Mucosa of rectum (tissue), 2 donors: ENCODE results near the gene SH3PXD2B.

Experiments
- H3K27ac ChIP-seq, 2 donors: one replicate each; pipeline ENCODE4 v1.7.0; 2013; ENCODE audit warnings: inconsistent platforms in 2 of 2, low read depth in 2 of 2, low read length in 2 of 2
- H3K27me3 ChIP-seq, 2 donors: one replicate each; pipeline ENCODE4 v1.7.0; 2013; ENCODE audit warnings: low read length in 2 of 2; ENCODE audit not compliant: control insufficient read depth in 2 of 2, insufficient read depth in 2 of 2
- H3K36me3 ChIP-seq, 2 donors: one replicate each; pipeline ENCODE4 v1.7.0; 2013; ENCODE audit warnings: low read length in 2 of 2; ENCODE audit not compliant: control insufficient read depth in 2 of 2, insufficient read depth in 2 of 2
- H3K4me1 ChIP-seq, 2 donors: one replicate each; pipeline ENCODE4 v1.7.0; 2013; ENCODE audit warnings: low read length in 2 of 2, mild to moderate bottlenecking in 1 of 2; ENCODE audit not compliant: control insufficient read depth in 2 of 2, insufficient read depth in 2 of 2
- H3K4me3 ChIP-seq, 2 donors: one replicate each; pipeline ENCODE4 v1.7.0; 2013; ENCODE audit warnings: low read length in 2 of 2
- H3K9ac ChIP-seq, 2 donors: one replicate each; pipeline ENCODE4 v1.7.0; 2013; ENCODE audit warnings: low read length in 2 of 2, low read depth in 1 of 2, mild to moderate bottlenecking in 1 of 2
- H3K9me3 ChIP-seq, 2 donors: one replicate each; pipeline ENCODE4 v1.7.0; 2013; ENCODE audit warnings: low read length in 2 of 2; ENCODE audit not compliant: control insufficient read depth in 2 of 2
- donor health status: healthy.
- donor health status: Normal muscosa, but diverticular disease.

The SH3PXD2B gene

DNA sequence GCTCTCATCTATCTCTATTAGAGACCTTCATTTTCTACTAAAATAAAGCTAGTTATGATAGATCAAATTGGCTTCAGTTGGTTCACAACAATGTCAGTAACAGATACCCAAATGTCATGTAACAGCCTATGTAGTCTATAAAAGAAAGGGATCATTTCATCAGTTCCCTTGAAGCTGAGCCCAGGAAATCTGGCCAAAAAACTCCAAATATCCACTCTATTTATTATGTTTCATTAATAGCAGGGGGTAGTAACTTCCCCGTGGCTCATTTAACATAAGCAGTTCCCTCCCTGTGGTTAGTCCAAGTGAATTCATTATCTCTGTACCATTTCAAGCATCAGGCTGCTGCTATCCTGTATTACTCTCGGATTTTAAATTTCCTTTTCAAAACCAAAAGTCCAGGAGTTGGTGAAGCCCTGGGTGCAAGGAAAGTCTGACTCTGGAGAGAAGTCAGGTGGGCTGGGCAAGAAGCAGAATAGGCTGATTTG is 66.0 kb downstream of the SH3PXD2B start:
- no peak overlapping the region for H3K4me3 ChIP-seq
- H3K36me3 ChIP-seq, result no peaks in the 10 kb centered on the region
- H3K4me1 ChIP-seq, result peaks cover 2 to 3% of the 10 kb centered on the region in 2 donors
- H3K27me3 ChIP-seq, result no peaks in the 10 kb centered on the region
- no peak overlapping the region for H3K27ac ChIP-seq
- no peaks in the 10 kb centered on the region for H3K9me3 ChIP-seq
- no peak overlapping the region for H3K9ac ChIP-seq

DNA sequence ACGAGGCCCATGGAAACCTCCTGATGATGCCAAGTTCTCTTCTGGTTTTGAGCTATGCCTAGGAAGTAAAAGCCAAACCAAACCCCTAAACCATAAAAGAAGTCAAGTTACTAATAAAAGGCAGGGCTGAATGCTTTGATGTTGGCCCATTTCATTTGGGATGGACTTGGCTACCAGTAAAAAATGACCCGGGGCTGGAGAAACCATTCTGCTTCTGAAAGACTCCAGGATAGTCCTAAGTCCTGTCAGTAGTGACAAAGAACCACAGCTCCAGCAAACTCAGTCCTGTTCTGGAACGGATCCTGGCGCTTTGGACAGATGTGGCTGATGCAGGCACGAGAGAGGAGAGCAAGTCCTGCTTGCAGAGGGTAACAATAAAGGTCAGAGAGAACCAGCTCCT is 68.6 kb downstream of the SH3PXD2B start:
- Histone ChIP-seq H3K4me3 (no peak overlapping the region), H3K27ac (no peak overlapping the region), H3K9ac (no peak overlapping the region), H3K36me3 (no peaks in the 10 kb centered on the region), H3K4me1 (peaks cover 2 to 7% of the 10 kb centered on the region in 2 donors), H3K27me3 (no peaks in the 10 kb centered on the region), H3K9me3 (no peaks in the 10 kb centered on the region)

DNA sequence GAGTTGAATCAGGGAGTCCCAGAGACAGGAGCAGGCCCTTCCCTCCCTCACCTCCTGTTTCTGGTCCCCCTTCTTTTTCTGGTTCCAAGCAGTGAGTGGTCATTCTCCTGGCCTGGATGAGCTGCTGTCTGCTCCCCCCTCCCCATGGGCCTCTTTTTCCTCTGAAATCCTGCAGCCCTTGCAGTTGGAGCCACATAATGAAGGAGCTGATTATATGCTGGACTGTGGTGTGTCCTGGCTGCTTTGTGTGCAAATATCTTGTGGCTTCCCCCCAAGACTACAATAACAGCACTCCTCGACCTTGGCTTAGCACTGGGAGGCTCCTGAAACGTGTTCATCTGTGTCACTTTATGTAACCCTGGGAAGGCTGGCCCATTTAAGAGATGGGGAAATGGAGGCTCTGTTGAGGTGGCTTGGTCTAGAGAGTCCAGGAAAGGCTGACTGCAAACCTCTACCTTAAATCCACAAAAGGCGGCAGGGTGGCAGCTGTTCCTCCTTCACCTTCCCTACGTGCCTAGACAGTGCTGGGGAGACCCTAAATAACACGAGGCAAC is 69.2 kb downstream of the SH3PXD2B start:
- H3K27ac ChIP-seq, result no peak overlapping the region
- no peaks in the 10 kb centered on the region for H3K36me3 ChIP-seq

DNA sequence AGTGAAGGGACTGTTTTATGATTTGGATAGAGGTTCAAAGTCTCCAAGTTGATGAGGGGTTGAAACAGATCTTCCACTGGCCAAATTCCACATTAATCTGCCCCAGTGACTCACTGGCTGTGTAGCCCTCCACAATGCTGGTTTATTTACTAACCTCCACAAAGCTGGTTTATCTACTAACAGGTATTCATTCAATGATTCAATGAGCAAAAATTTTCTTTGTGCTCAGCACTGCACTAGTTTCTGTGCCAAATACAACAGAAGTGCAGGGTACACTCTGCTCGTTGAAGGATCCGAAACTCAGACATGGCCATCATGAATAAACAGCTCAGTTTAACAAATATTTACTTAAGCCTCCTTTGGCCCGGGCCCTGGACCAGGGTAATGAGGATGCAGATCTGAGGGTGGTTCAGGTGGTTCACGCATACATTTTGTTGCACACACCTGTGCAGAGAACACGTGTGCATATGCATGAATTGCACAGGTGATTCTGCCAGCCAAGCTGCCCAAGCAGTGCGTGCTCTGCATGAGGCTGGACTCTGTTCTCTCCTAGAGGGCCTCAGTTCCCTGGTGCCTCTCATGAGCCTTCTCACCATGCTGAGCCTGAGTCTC is 71.0 kb downstream of the SH3PXD2B start:
- Histone ChIP-seq H3K36me3 (no peaks in the 10 kb centered on the region), H3K27ac (no peak overlapping the region), H3K4me1 (peaks cover 2 to 7% of the 10 kb centered on the region in 2 donors), H3K9ac (no peak overlapping the region), H3K9me3 (no peaks in the 10 kb centered on the region), H3K4me3 (no peak overlapping the region), H3K27me3 (no peaks in the 10 kb centered on the region)

More for the DNA sequence above, 69.2 kb downstream of the SH3PXD2B start:
- H3K27me3 ChIP-seq, result no peaks in the 10 kb centered on the region
- no peak overlapping the region for H3K4me3 ChIP-seq
- peaks cover 2 to 7% of the 10 kb centered on the region in 2 donors for H3K4me1 ChIP-seq
- no peak overlapping the region for H3K9ac ChIP-seq
- H3K9me3 ChIP-seq, result no peaks in the 10 kb centered on the region

DNA sequence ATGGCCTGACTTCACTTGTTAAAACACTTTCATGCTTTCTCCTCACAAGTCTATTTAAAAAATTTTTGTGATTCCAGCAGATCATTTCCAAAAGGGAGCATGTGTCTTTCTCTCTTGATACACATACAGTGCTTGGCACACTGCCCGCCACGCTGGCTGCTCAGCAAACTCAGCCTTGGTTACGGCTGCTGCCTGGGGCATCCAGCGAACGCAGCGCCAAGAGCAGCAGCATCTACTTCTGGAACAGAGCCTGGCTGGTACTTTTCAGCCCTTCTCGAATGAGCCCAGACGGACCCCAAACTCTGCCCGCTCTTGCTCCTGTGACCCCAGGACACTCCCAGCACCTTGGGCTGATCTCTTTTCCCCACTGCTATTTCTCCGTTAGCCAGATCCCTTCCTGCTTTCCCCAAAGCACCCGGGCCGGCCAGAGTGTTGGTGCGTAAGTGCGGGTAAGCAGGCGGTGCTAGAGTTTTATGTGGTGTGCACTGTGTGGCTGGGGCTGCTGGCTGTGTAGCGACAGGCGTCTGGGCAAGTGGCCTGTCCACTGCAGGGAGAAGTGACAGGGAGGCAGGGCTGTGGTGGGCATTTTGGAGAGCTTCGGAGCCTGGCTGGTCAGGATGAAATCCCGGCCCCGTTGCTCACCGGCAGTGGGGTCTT is 73.2 kb downstream of the SH3PXD2B start:
- Histone ChIP-seq H3K9ac (no peak overlapping the region), H3K27me3 (no peaks in the 10 kb centered on the region), H3K4me1 (peaks cover 2 to 7% of the 10 kb centered on the region in 2 donors), H3K9me3 (no peaks in the 10 kb centered on the region), H3K27ac (no peak overlapping the region), H3K36me3 (peaks cover 0 to 9% of the 10 kb centered on the region in 2 donors), H3K4me3 (no peak overlapping the region)

DNA sequence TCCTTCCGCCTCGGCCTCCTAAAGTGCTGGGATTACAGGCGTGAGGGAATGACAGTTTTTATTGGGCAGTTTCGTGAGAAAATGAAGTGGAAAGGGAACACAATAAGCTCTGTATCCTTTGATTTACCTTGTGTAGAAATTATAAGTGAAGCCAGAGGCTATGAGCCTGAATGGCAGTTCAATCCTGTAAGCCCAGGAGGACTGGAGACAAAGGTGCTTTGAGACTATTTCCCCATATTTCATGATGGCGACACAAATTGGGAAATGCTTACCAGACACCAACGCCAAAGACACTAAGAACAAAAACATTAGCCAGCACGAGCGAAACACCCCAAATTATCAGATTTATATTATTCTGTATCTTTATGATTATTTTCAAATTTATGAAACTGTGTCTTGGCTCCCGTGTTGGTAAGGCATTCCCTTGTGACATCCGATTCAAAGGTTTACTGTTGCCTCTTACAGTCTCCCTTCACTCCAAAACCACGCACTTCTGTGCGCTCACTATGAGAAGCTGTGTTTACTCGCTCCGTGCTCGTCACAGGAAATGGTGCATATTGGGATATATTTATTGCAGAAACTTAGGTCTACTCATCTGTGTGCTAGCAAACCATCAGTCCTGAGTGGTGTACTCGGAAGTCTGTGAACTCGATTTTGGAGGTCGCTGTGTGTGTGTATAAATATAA is 73.9 kb downstream of the SH3PXD2B start:
- Histone ChIP-seq H3K4me3 (no peak overlapping the region), H3K9me3 (no peaks in the 10 kb centered on the region), H3K36me3 (peaks cover 0 to 9% of the 10 kb centered on the region in 2 donors), H3K4me1 (peaks cover 2 to 7% of the 10 kb centered on the region in 2 donors), H3K27ac (no peak overlapping the region), H3K27me3 (no peaks in the 10 kb centered on the region), H3K9ac (no peak overlapping the region)

DNA sequence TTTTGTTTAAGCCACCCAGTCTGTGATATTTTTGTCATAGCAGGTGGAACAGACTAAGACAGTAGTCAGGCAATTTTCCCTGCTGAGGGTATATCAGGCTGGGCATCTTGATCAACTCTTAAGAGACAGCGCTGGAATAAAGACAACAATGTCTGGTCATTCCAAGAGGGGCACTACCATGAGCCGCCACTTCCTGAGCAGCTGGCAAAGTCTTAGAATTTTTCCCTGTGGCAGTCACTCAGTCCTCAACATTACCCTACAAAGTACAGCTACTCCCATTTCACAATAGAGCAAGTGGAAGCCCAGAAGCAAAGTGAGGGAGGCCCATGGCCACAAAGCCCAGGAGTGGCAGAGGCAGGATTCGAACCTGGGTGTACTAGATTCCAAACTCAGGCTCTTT is 74.8 kb downstream of the SH3PXD2B start:
- H3K36me3 ChIP-seq, result peaks cover 0 to 9% of the 10 kb centered on the region in 2 donors
- H3K9ac ChIP-seq, result no peak overlapping the region

DNA sequence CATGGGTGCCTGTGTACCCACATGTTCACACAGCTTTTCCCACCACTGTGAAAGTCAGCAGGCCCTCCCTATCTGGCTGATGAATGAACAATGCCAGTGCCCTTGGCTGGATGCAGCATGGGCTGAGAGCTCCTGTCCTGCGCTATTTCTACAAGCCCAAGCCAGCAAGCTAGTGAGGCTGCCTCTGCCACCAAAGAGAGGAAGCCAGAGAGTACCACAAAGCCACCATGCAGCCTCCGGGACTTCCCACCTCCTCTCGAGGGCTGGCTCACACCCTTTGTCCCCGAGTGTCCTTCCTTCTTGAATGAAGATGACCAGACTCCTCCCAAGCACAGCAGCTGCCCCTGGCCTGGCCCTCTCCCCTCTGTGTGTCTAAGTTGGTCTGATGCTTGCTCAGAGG is 76.5 kb downstream of the SH3PXD2B start:
- Histone ChIP-seq H3K4me3 (no peak overlapping the region), H3K4me1 (no peaks in the 10 kb centered on the region), H3K36me3 (peaks cover 0 to 9% of the 10 kb centered on the region in 2 donors), H3K9ac (no peak overlapping the region), H3K27ac (no peak overlapping the region), H3K27me3 (no peaks in the 10 kb centered on the region), H3K9me3 (no peaks in the 10 kb centered on the region)

More for the DNA sequence above, 74.8 kb downstream of the SH3PXD2B start:
- no peaks in the 10 kb centered on the region for H3K27me3 ChIP-seq
- H3K9me3 ChIP-seq, result no peaks in the 10 kb centered on the region
- peaks cover 2 to 7% of the 10 kb centered on the region in 2 donors for H3K4me1 ChIP-seq
- H3K4me3 ChIP-seq, result no peak overlapping the region
- no peak overlapping the region for H3K27ac ChIP-seq

DNA sequence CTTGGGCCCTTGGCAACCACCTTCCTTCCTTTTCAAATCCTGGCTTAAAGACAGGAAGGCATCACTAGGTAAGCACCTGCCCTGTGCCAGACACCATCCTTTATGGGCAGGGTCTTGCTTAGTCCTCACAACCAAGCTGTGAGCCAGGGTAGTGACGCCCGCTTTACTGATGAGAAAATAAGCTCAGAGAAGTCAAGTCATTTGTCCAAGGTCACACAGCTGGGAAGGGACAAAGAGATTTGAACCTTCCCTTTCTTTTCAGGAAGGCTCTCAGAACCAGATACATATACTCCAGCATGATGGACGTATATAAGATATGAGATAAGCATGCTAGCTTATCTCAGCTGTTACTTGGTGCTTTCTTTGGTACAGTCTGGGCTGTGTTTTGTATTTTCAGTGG is 76.9 kb downstream of the SH3PXD2B start:
- Histone ChIP-seq H3K36me3 (peaks cover 0 to 9% of the 10 kb centered on the region in 2 donors), H3K4me3 (no peak overlapping the region), H3K4me1 (no peaks in the 10 kb centered on the region)

DNA sequence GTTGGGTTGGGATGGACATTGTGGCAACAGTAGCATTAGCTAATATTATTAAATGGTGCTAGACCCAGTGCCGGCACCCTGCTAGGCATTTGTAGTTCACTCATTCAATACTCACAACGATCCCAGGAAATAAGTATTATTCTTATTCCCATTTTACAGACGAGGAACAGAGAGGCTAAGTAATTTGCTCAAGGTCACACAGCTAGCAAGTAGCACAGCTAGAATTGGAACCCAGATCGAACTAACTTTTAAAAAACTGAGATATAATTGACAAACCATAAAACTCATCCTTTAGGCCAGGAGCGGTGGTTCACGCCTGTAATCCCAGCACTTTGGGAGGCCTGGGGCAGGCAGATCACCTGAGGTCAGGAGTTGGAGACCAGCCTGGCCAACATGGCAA is 79.5 kb downstream of the SH3PXD2B start:
- Histone ChIP-seq H3K36me3 (peaks cover 0 to 13% of the 10 kb centered on the region in 2 donors), H3K4me1 (no peaks in the 10 kb centered on the region), H3K27ac (no peak overlapping the region), H3K27me3 (no peaks in the 10 kb centered on the region), H3K9ac (no peak overlapping the region), H3K4me3 (no peak overlapping the region), H3K9me3 (no peaks in the 10 kb centered on the region)

More for the DNA sequence above, 76.9 kb downstream of the SH3PXD2B start:
- Histone ChIP-seq H3K27me3 (no peaks in the 10 kb centered on the region), H3K27ac (no peak overlapping the region), H3K9me3 (no peaks in the 10 kb centered on the region), H3K9ac (no peak overlapping the region)
